AG20443 (cell line): ENCODE data around the gene SORCS3.
A peak's percentile ranks its signal among the peaks of the same experiment; 100 is the strongest.

ENCODE experiments used
- DNase-seq: peaks from one replicate; pipeline ENCODE4 v3.0.0; 2012; ENCODE audit warnings: low spot score, mixed read lengths

The SORCS3 gene

DNA sequence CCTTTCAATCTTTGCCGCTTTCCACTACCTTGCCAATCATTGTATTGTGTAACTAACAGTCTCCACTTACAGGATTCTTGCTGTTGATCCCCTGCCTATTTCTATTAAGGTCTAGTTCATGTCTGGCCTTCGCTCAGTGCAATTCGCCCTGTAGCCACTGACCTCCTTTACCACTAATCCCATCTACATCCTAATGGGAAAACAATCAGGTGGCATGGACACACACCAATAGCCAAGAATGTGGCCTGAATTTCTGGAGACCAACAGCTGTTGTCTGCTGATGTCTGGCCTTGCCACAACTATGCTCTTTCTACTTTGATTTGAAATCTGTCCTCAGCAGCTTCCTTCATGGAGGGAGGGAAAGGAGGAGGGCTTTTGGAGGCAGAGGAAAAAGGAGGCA is 546.2 kb downstream of the SORCS3 start:
- DNase-seq: no peak

DNA sequence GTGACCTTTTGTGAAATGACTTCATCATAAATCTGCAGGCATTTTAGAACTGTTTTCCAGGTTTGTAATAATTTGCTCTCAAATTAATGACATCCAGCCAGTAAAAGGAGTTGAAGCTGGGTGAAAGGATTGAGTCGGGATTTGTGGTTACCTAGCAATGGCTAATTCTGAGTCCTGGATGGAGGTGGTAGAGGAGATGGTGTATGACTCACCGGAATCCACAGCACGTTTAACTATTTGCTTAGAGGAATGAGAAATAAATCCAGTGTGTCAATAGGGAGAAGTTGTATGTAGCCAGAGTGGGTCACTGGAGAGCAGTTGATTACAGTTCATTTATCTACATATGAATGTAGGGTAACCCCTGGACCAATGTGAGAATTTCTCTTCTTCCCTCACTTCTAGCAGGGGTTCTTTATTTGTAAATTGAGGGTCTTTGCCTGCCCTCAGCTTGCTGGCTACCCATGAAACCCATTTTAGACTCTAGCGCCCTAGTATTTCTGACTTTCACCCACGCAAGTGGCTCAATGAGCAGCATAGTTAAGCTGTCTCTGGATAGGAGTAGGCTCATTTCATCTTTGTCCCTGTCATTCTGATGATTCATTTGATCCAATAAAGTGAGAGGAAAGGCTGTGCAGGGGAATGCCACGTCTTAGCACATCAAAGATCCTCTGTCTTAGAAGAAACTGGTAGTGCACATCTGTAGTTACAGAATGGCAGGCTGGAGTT is 547.8 kb downstream of the SORCS3 start:
- peak; percentile 14 for DNase-seq

GRCh38 chr10:105189463-105189800 is 548.3 kb downstream of the SORCS3 start:
- peak; percentile 20 for DNase-seq

DNA sequence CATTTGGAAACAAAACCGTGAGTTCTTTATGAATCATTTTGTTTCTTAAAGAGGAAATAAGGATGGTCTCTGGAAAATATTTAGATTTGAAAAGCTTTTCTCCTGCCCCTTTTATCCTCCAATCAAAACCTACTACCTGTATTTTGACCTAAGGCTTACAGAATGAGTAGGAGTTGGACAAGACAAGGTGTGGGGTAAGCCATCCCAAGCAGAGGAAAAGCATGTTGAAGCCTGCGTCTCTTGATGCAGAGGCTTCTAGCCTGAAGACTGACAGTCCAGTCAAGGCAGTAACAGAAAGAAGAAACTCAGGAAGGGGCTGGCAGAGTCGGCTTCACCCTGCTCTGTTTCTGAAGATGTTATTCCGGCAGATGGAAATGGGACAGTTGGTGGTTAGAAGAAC is 551.1 kb downstream of the SORCS3 start:
- DNase-seq: no peak

DNA sequence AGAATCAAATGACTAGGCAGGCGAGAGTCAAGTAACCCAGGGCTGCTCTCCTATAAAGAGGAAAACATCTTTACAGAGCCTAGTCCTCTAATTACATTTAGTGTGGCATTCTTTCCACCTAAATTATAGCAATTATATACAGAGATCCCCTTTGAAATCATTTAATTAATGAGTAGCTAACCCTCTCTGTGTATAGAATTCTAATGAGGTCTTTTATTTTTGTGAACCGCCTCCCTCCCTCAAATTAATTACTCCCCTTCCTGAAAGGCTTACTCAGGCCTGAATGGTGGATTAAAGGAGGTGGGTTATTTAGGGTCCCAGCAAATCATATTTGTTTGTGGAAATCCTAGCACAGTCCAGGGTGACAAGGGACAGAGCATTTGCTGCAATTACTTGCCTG is 551.8 kb downstream of the SORCS3 start:
- DNase-seq: no peak

DNA sequence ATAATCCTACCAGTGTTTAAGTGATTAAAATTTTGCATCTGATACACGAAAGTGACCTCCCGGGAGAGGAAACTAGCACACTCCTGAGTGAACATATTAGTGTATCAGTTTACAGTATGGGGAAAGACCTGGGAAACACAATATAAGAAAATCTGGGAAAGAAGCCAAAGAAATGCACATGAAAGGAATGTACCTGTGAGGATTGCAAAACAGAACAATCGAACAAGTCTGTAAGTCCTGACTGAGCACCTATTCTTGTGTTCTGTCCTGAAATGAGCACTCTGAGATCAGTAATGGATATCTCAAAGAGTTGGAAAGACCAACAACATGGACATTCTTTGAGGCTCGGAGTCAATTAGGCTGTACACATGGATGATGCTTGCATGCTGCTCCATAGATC is 554.7 kb downstream of the SORCS3 start:
- DNase-seq: no peak

- no peak for DNase-seq
Measured at GRCh38 chr10:105197598-105198364, 556.7 kb downstream of the SORCS3 start.

GRCh38 chr10:105206616-105207015 is 565.5 kb downstream of the SORCS3 start:
- no peak for DNase-seq

GRCh38 chr10:105207476-105207995 is 566.4 kb downstream of the SORCS3 start:
- no peak for DNase-seq

- DNase-seq: no peak
Measured at GRCh38 chr10:105210546-105210945, 569.5 kb downstream of the SORCS3 start.

DNA sequence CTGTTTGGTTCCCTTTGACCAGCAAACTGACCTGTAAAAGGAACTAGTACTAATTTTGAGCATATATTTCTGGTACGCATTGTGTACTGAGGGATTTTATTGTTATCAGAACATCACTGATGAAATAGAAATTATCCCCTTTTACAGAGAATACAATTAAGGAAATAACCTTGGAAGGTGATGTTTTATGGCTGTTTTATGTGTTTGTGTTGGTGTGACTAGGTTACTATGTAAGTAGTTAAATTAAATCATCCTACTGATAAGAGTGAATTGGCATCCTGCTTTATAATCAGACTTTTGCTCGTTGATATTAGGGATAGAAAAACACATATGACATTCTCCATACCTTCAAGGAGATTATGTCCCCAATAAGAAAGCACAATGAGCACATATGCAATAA is 596.6 kb downstream of the SORCS3 start:
- DNase-seq: no peak

- DNase-seq: no peak
Measured at GRCh38 chr10:105239311-105240219, 598.5 kb downstream of the SORCS3 start.

DNA sequence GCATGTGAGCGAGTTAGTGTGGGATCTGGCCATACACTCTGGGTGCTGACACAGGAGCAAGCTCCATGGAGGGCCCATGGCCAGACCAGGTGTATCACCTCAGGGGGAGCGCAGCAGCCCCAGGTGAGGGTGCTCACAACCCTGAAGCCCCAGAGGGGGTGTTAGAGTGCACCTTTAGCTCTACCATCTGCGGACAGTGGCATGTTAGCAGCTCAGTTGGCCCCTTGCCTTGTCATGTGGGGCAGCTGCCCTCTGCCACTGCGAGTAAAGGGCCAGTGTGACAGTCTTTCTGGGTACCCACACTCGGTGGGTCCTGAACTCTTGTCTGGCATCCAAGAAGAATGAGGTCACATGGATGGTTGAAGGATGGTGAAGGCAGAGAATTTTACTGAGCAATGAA is 600.2 kb downstream of the SORCS3 start:
- no peak for DNase-seq

DNA sequence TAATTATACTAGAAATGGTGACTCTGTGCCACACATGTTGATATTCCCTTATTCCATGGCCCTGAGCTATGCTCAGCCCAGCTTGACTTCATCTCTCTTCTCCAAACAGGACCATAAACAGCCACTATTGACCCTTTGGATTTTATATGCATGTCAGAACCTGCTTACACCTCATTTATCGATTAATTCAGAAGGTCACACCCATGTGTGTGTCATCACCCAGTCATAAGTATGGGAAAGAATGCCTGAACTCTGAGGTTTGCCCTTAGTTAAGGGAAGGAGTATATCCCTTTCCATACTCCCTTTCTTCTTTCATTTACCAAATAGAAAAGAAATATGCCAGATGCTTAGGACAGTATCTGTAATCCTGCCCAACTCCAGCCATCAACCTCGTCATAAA is 602.3 kb downstream of the SORCS3 start:
- DNase-seq: no peak

DNA sequence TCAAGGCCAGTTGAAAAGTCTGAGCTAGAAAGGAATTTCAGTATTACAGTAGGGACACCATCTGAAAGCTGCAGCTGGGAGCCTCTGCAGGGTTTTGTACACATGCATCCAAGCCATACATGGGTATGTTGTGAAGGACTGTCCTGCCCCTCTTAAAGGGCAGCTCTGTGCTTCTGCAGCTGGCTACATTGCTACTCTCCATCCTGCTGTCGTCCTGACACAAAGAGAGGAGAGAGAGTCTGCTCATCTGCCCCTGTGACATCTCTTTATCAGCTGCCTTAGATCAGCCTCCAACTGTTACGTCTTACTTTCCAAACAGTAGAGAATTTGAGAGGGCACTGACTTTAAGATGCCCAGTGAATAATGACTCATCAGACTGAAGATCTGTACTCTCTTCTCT is 602.7 kb downstream of the SORCS3 start:
- no peak for DNase-seq

GRCh38 chr10:105247831-105248499 is 606.9 kb downstream of the SORCS3 start:
- DNase-seq: no peak

GRCh38 chr10:105252911-105253310 is 611.8 kb downstream of the SORCS3 start:
- DNase-seq: no peak

GRCh38 chr10:105253515-105254212 is 612.6 kb downstream of the SORCS3 start:
- DNase-seq: no peak

DNA sequence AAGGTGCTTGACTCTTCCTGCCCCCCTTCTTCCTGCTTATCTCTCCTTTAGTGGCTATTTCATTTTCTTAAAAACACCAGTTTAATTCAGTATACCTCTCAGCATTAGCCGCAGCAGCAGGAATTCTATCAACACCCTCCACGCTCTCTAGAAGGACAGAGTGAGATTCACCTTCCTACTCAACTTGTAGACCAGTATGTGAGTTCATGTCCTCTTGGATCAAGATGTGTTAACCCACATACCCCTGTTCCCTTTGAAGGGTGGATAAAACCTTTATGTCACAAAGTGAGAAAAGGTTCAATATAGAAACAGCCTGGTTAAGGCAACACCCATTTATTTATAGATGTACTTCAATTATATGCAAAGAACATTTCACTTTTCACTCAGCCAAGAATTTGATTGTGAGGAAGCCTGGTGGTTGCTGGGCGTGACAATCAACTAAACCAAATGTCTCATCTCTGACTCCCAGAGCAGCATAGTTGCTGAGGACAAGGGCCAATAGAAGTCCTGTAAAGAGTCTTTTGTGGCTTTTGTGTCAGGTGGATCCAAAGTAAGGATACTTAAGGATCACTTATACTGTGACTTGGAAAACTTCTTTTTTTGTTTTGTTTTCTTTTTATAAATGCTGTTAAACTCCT is 617.1 kb downstream of the SORCS3 start:
- no peak for DNase-seq

DNA sequence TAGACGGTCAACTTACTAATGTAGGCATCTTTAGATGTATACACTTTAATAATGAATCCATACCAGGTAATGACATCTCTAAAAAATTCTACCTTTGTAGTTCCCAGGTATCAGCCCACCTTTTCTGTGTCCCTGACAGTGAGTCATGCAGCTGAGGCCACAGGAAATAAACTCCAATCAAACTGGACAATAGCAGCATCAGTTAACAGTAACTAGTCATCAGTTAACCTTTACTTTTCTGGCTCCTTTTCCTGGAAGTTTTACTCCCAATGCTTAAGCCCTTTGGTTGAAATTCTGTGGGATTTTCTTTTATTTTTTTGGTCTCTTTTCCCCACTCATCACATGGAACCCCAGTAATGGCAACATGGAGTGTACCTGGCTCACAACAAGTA is 617.6 kb downstream of the SORCS3 start:
- DNase-seq: no peak

DNA sequence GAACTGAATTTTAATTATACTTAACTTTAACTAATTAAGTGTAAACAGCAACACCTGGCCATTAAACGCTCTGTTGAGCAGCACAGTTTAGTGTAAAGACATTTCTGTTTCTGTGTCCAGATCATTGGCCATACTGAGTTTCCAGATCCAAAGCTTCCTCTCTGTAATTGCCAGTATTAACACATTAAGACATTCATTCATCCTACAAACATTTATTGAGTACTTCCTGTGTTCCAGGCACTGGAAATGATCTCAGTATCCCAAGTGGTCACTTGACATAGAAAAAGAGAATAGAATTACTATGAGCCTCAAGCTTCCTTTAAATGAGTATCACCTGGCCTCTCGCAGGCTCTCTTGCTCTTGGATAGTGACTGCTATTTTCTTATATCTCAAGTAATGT is 618.1 kb downstream of the SORCS3 start:
- DNase-seq: no peak
